Stimulated activated CD4-positive, alpha-beta T cell treated with anti-CD3 and anti-CD28 coated beads, Interleukin-1b, Interleukin-23, amount 100 ng/mL, for 24 hours (primary cell): Measurements from ENCODE around the gene CTDSPL2.
"Not testable (repeated sequence)": the region's sequence is repeated elsewhere in the genome, so short reads cannot be mapped to it uniquely, and the experiment has no call there.

Experiments used
- DNase-seq, 4 experiments: peaks; one replicate each; pipeline ENCODE4 v3.0.0-alpha.2; 2020; ENCODE audit warnings: low read depth in 4 of 4, low spot score in 1 of 4

Gene CTDSPL2

DNA sequence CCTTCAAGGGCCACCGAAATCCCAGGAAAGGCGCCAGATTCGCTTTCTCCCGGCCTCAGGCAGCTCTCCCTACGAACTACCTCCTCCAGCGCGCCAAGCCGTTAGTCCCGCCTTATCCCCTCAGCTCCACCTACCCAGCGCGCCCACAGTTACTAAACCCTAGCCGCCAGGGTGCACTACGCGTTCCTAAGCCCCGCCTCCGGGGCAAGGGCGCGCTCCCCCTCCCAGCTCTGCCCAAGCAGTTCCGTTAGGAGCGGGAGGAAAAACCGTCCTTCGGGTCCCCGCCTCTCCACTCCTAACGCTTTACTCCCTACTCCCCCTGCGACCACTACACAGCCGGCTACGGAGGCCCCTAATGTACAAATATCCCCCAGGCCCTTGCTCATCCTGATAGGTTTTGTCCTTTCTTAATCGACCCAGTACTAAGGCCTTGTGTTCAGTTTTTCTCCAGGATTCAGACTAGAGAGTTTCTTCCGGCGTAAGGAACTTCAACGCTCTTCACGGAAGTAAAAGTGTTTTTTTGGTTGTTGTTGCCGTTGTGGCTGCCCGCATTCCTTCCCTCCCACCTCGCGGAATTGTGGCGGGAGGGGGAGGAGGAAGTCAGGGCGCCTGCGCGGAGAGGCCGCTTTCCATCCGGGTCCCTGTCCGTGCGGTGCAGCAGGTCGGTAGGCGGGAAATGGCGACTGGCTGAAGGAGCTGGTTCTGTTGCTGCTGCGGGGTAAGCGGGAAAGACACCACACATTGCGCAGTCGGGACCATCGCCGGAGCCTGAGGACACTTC lies at the start of gene CTDSPL2:
Gene CTDSPL2 (plus strand): TSS at position 655 of the 781 bp plus-strand sequence. CDS start 31,386 bp downstream, outside the sequence.
- DNase-seq = peak; percentile 84 to 93 (median 89)

DNA sequence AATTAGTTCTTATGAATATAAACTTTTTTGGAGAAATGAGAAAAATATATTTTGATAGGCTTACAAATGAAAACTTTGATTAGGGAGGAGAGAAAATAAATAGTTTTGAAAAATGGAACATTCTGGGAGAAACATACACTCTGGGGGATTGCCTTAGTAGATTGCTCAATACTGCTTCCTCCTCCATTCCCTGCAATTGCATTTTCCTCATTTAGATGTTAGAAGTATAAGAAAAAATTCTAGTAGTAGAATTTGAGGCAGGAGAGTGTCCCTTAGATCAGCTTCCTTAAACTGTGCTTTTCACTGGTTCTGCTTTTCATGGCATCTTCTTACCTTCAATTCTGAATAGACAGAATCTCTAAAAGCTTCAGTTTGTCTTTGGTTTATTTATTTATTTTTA lies 46.2 kb upstream of the CTDSPL2 start:
- DNase-seq = no peak

DNA sequence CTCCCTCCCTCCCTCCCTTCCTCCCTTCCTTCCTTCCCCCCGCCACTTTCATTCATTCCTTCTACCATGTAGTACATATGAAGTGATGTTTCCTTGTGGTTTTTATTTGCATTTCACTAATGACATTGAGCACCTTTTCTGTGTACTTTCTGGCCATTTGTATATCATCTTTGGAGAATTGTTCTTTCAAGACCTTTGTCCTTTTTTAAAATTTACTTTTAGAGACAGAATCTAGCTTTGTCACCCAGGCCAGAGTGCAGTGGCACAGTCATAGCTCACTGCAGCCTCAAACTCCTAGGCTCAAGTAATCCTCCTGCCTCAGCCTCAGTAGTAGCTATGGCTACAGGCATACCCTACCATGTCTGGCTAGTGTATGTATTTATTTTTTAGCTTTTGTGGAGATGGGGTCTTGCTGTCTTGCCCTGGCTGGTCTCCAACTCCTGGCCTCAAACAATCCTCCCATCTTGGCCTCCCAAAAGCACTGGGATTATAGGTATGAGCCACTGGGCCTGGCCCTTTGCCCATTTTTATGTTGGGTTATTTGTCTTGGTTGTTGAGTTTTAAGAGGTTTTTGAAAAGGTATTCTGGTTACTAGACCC lies 42.0 kb upstream of the CTDSPL2 start:
- no peak for DNase-seq

DNA sequence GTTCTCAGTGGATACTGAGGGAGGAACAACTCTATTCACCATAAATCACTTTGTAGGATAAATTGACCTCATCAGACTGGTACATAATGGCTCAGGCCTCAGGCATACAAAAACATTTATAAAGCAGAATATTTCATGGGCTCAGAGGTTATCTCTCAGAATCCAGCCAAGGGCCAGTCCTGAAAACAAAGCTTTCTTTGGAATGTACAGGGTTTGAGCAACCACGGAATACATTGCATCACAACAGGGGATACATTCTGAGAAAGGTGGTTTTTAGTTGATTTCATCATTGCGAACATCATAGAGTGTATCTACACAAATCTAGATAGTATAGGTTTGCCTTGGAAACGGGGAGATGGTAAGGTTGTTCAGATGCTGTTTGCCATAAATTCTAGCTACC lies 33.4 kb upstream of the CTDSPL2 start:
- no peak for DNase-seq

DNA sequence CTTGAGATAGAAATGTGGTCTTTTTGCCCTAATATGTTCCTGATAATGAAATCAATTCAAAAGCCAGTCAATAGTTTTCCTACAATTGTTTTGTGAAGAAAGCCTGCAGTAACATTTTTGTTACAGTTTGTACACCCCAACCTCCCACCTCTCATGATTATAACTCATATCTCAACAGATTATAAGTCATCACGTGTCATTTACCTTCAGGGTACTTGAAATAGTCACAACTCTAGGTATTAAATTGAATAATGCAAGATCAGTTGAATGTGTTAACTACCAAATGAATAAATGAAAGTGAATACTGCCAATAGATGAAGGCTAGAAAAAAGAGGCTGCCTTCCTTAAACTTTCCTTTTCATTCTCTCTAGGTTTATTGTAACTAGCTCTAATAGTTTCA lies 32.9 kb upstream of the CTDSPL2 start:
- no peak for DNase-seq

DNA sequence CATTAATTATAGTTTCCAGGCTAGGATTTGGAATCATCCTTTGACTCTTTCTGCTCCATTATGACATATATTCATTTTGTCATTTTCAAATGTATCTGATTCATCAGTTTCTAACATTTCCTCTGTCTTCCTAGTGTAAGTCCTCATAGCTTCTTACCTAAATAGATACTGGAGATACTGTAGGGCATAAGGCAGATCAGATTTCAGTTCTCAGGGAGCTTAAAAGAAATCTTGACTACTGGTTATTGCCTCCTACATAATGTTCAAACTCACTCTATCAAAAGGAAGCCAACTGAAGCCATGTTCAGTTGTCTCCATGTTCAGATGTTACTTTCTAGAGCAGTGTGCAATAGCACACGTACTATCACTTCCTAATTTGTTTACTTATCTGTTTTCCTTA lies 29.6 kb upstream of the CTDSPL2 start:
- no peak for DNase-seq

DNA sequence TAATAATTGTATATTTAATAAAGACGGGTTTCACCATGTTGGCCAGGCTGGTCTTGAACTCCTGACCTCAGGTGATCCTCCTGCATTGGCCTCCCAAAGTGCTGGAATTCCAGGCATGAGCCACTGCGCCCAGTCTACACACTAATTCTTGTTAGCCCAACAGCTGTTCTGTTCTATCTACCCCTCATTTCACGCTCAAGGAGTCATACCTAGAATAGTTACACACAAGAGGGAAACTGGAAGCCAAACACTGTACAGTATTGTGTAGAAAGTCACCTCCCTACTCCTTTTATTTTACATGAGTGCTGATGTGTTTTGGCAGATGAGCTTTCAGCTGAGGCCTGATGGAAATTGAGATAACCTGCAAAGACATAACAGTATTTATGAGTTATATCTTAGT lies 13.4 kb upstream of the CTDSPL2 start:
- DNase-seq = no peak

DNA sequence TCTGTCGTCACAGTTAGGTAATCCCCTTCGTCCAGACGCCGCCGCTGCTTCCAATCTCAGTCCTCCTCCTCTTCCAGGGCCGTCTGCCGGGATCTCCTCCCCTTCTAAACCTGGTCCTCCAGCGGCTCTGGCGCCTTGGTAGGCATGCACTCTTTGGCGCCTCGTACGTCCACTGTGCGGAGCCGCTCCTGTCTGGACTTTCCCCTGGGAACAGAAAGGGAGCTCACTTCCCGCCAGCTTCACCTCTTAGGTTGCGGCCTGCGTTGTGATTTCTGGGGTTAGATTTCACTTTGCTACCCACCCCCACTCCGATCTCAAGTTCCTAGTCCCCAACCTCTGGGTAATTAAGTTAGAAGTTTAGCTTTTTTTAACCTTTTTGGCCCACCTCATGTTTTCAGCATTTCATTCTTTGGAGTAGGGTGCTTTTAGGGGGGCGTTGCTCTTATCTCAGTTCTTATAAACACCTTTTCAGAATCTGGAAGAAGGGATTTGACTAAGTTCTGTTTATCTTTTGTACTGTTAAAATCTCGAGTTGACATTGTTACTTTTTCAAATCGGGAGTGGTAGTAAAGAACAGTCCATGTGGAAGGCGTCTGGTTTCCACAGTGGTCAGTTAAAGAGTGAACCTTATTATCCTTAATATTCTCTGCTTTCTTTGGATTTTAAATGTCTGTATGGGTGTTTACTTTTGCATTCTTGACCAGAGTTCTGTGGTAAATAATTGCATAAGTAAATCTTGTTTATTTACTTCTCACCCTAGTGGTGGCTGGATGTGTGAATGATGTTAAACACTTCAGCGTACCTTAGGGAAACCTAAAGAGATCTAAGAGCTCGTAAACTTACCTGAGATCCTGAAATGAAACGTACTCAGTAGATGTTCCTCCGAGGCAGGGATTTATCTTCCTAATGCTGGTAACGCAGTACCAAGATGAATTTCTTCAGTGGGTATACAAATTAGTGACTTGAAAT lies 611 bp downstream of the CTDSPL2 start:
- DNase-seq = peak in 1 of 4 experiments; percentile 7

DNA sequence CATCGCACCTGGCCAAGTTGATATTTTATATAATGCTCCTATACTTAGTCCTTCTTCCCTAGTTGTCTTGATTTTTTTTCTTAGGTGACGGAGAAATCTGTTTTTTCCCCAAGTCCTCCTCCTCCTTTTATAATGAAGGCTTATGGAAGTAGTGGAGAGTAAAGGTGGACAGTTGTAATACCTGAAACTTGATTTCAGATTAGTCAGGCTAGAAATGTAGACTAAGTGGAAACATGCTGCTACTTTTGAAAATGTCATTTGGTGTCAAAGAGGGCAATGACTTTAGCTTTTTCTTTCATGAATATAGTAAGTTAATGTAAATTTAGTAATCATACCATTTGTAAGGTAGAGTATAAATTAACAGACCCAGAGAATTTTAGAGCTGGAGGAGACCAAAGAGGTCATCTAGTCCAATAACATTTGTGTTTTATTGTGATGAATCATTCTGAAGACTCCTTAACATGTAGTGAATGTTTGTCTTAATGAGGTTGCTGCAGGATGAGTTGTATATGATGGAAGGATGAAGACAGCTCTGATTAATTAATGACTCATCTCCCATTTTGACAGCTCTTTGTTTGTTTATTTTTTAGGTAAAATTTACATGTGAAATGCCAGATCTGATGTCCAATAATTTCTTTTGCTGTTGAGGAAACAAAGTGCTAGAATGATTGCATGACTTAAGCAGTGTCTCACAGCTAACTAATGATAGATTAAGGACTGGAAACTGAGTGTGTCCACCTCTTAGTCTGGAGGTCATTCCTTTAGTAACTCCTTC lies 8.7 kb downstream of the CTDSPL2 start:
- no peak for DNase-seq

DNA sequence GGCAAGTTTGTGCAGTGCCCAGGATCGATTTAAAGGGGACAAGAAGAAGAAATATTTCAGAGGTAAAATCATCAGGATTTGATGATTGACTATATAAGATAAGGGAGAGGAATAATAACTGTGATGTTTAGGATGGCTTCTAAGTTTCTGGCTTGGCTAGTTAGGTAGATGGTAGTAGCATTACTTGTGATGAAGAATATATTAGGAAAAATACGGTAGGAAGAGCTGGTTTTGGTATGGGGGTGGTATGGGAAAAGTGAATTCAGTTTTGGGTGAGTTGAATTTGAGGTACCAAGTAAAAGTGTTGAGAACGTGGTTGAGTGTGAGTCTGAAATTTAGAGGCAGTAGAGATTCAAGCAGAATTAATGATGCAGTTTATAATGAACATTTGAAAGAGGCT lies 11.0 kb downstream of the CTDSPL2 start:
- no peak for DNase-seq

DNA sequence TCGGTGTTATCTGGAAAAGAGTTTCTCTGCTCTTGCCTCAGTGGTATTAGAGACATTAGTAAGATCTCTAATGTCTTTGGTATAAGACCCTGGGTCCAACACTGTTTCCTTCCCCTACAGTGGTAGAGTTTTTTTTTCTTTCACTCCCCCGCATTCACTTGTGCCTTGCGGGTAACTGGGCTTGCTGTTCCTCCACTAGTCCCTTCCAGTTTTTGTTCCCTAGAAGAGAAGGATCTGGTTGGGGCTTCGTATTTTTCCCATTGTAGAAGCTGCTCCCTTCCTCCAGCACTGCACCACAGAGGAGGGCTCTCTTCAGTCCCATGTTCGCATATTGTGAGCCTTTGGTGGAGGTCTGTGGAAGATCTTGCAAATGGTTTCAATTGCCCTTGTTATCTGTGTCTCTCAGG lies 13.7 kb downstream of the CTDSPL2 start:
- DNase-seq = no peak

DNA sequence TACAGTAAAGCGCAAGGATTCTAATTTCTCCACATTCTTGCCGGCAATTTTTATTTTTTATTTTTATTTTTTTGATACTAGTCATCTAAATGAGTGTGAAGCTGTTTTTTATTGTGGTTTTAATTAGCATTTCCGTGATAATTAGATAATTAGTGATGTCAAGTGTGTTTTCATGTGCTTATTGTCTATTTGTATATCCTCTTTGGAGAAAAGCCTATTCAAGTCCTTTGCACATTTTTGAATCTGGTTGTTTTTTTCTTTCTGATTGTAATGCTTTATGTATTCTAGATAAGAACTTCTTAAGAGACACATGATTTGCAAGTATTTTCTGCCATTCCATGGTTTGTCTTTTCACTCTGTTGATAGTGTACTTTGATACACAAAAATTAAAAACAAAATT lies 16.1 kb downstream of the CTDSPL2 start:
- DNase-seq = no peak

DNA sequence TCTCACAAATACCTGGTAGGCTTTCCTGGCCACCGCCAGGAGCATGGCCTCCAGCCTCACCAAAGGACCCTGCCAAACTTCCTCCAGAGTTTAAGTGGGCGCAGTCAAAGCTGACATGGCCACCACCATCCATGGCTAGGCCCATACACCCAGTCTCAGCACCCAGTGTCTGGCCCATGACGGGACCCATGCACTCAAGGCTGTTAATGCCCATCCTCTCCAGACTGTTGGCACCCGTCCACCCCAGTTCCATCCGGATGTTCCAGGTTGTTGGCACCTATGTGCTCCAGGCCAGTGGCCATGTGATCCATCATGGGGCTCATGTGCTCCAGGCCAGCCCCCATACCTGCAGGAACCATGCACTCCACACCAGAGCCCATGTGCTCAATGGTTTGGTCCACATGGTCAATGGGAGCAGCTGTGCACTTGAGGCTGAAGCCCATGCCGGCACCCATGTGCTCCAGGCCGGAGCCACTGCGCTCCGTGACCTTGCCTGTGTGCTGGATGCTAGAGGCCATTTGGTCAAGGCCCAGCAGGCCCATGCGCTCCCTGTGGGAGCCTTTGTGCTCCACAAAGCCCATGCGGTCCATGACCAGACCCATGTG lies 20.4 kb downstream of the CTDSPL2 start:
- DNase-seq = no peak

DNA sequence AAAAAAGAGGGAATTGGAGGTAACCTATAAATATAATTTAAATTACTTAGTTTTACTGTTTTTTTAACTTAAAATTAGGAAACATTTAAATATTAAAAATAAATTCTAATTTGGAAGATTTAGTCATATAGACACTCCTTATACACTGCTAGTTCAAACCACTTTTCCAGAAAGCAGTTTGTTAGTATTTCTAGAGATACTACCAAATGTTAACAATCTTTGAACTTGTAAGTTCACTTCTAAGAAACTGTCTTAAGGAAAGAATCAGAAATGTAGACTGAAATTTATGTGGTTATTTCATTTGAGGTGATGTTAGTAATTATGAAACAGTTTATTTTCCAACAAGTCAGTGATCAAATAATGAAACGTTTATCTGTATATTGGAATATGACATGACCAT lies 22.7 kb downstream of the CTDSPL2 start:
- no peak for DNase-seq

DNA sequence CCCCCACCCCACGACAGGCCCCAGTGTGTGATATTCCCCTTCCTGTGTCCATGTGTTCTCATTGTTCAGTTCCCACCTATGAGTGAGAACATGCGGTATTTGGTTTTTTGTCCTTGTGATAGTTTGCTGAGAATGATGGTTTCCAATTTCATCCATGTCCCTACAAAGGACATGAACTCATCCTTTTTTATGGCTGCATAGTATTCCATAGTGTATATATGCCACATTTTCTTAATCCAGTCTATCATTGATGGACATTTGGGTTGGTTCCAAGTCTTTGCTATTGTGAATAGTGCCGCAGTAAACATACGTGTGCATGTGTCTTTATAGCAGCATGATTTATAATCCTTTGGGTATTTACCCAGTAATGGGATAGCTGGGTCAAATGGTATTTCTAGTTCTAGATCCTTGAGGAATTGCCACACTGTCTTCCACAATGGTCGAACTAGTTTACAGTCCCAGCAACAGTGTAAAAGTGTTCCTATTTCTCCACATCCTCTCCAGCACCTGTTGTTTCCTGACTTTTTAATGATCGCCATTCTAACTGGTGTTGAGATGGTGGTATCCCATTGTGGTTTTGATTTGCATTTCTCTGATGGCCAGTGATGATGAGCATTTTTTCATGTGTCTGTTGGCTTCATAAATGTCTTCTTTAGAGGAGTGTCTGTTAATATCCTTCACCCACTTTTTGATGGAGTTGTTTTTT lies 26.3 kb downstream of the CTDSPL2 start:
- DNase-seq = not testable (repeated sequence)

DNA sequence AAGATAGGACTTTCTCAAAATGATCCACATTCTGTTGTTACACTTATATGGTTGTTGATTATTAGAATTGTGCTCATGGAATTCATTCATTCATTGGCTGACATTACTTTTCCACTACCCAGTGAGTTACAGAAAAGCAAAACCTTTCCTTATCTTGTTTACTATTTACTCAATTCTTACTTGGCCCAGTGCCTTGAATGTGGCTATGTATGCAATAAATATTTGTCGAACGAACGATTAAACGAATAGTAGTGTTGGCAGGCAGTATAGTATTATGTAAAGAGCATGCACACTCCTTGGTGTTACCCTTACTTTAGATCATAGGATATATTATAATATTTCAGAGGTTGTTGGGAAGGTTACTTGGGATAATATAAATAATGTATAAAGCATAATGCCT lies 31.0 kb downstream of the CTDSPL2 start:
- DNase-seq = no peak

DNA sequence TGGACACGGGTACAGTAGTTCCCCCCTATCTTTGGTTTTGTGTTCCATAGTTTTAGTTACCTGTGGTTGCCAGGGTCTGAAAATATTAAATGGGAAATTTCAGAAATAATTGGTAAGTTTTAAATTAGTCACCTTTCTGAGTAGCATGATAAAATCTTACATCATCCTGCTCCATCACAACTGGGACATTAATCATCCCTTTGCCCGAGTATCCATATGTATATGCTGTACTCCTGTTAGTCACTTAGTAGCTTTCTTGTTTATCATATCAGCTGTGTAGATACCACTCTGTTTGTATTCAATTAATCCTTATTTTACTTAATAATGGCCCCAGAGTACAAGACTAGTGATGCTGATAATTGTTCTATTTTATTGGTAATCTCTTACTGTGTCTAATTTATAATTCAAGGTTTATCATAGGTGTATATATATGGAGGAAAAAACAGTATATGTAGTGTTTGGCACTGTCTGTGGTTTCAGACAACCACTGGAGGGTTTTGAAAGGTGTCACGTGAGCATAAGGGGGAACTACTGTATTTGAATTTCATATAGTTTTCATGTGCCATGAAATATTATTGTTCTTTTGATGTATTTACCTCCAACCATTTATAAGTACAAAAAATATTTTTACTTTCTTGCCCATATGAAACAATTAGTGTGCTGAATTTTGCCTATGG lies 41.4 kb downstream of the CTDSPL2 start:
- no peak for DNase-seq

DNA sequence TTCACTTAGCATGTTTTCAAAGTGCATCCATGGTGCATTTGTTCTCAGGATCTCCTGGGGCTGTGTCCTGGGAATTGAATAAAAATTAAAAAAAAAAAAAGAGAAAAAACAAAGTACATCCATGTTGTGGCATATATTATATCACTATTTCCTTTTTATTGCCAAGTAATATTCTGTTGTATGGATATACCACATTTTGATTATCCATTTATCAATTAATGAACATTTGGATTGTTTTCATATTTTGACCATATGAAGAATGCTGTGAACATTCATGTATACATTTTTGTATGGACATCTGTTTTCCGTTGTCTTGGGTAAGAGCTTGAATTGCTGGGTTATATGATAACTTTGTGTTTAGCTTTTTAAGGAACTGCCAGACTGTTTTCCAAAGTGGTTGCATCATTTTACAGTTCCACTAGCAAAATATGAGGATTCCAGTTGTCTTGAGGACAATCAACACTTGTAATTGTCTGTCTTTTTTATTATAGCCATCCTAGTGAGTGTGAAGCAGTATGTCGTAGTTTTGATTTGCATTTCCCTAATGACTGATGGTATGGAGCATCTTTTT lies 44.5 kb downstream of the CTDSPL2 start:
- no peak for DNase-seq

DNA sequence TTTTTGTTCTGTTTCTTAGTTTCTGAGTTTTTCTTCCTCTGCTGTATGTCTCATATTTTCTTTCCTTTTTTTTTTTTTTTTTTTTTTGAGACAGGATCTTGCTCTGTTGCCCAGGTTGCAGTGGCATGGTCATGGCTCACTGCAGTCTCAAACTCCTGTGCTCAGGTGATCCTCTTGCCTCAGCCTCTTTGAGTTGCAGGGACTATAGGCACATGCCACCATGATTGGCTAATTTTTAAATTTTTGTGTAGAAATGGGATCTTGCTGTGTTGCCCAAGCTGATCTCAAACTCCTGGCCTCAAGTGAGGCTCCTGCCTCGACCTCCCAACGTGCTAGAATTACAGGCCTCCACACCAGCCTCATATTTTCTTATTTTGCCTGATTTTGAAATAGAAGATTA lies 51.9 kb downstream of the CTDSPL2 start:
- no peak for DNase-seq
